Daoy (cell line): ENCODE measurements around the gene DISP1. TPM values are rescaled to one million over a fixed set of nuclear protein-coding genes. Genes with fewer than 3 reads are reported as not detected.

Experiments used
- total RNA-seq: library from RNA; depleted of rRNA; stranded (reverse); fragments of >200 nt; shearing (Covaris generic); gene quantifications from 2 replicates; pipeline ENCODE4 v1.2.3, GENCODE V29; 2014; rRNA removed

The DISP1 gene
- total RNA-seq, 1 experiment from 2014 or later = 3.5 TPM

Other genes starting within 250 kb of the DISP1 start
- gene TAF1A, start 225.1 kb upstream of the DISP1 start, total RNA-seq = 36.3 and 51.9 TPM in 2 replicates
- 33.7 and 36.2 TPM in 2 replicates for gene MIA3, start 196.9 kb upstream of the DISP1 start, total RNA-seq
- 25.8 and 29.9 TPM in 2 replicates for gene AIDA, start 102.5 kb upstream of the DISP1 start, total RNA-seq
- gene BROX, start 102.5 kb upstream of the DISP1 start, total RNA-seq = 59.6 and 59.8 TPM in 2 replicates
- not detected in 2 replicates for gene FAM177B, start 77.8 kb upstream of the DISP1 start, total RNA-seq